HG03025 (cell line): ENCODE measurements around the gene PTGFR.

Experiments
- ATAC-seq: cut with Tn5 transposase; IDR thresholded peaks from one replicate; pipeline ENCODE4 v1.9.1; 2021; ENCODE audit warnings: mild to moderate bottlenecking, moderate library complexity; ENCODE audit not compliant: unreplicated experiment, low FRiP score

The PTGFR gene

GRCh38 chr1:78577257-78578100, 86.7 kb downstream of the PTGFR start:
- ATAC-seq, result no peak

- no peak for ATAC-seq
These were observed 95.8 kb downstream of the PTGFR start for GRCh38 chr1:78586572-78586971.

- ATAC-seq, result no peak
These were observed 96.4 kb downstream of the PTGFR start for GRCh38 chr1:78587211-78587610.
